Suprapubic skin (tissue), 4 donors: ENCODE results near the gene CDC37L1. TPM values are rescaled to one million over a fixed set of nuclear protein-coding genes. Genes with fewer than 3 reads are reported as not detected.

ENCODE experiments used
- DNase-seq, 2 donors: peaks; one replicate each; pipeline ENCODE4 v3.0.0-alpha.2; 2019; ENCODE audit warnings: low spot score in 2 of 2
- H3K27ac ChIP-seq: fragments of 200-600 bp; sonication (generic); one replicate; pipeline ENCODE4 v1.5.1; 2019
- H3K27me3 ChIP-seq: fragments of 200-600 bp; sonication (generic); one replicate; pipeline ENCODE4 v1.5.1; 2019
- H3K36me3 ChIP-seq: fragments of 200-600 bp; sonication (generic); one replicate; pipeline ENCODE4 v1.5.1; 2019
- H3K4me1 ChIP-seq: fragments of 200-600 bp; sonication (generic); one replicate; pipeline ENCODE4 v1.5.1; 2019
- H3K4me3 ChIP-seq: fragments of 200-600 bp; sonication (generic); one replicate; pipeline ENCODE4 v1.5.1; 2019; ENCODE audit warnings: mild to moderate bottlenecking
- H3K9me3 ChIP-seq: fragments of 200-600 bp; sonication (generic); one replicate; pipeline ENCODE4 v1.5.1; 2019
- CTCF ChIP-seq, 2 donors: fragments of 200-600 bp in 1 of 2; fragments of 450-650 bp in 1 of 2; sonication (generic) in 1 of 2; IDR thresholded peaks; one replicate each; pipeline ENCODE4 v1.5.1; 2016 to 2019; ENCODE audit warnings: antibody characterized with exemption in 2 of 2, mild to moderate bottlenecking in 1 of 2, moderate library complexity in 1 of 2
- EP300 ChIP-seq: sonication (generic); formaldehyde crosslinking; IDR thresholded peaks from one replicate; pipeline ENCODE4 v1.6.1; 2017; ENCODE audit warnings: antibody characterized with exemption
- POLR2A ChIP-seq, 2 donors: fragments of 450-650 bp; IDR thresholded peaks; one replicate each; pipeline ENCODE4 v1.6.1; 2017; ENCODE audit warnings: antibody characterized with exemption in 2 of 2, mild to moderate bottlenecking in 2 of 2, moderate library complexity in 2 of 2
- POLR2AphosphoS5 ChIP-seq, 3 donors: sonication (generic); formaldehyde crosslinking; IDR thresholded peaks; one replicate each; pipeline ENCODE4 v1.6.1; 2017; ENCODE audit warnings: antibody characterized with exemption in 3 of 3
- WGBS: methylation state at CpG from one replicate; pipeline ENCODE4 v1.1.5; 2018; 5-methylcytosine and 5-hydroxymethylcytosine counted together
- total RNA-seq, 4 donors: library from RNA; depleted of rRNA; stranded (reverse); fragments of >200 nt; gene quantifications; one replicate each; pipeline ENCODE4 v1.1.0, GENCODE V29; 2016

CDC37L1 gene
- total RNA-seq, 4 donors from 2014 or later: 17.3 to 26.1 (median 23.5) TPM

- Histone ChIP-seq H3K9me3 (no peaks in the 10 kb centered on the region), H3K27me3 (no peaks in the 10 kb centered on the region), H3K4me3 (no peak overlapping the region), H3K36me3 (no peaks in the 10 kb centered on the region), H3K27ac (no peak overlapping the region), H3K4me1 (no peaks in the 10 kb centered on the region)
- TF ChIP-seq POLR2AphosphoS5 (IDR thresholded peaks at IDR 0.05) (no peak), CTCF (IDR thresholded peaks at IDR 0.05) (no peak), EP300 (no peak), POLR2A (IDR thresholded peaks at IDR 0.05) (no peak)
- 65% methylated on average over 5 of the region's 5 CpGs for WGBS
- DNase-seq: no peak
These were observed 75.7 kb downstream of the CDC37L1 start for GRCh38 chr9:4755026-4755609.

- Histone ChIP-seq H3K4me1 (no peaks in the 10 kb centered on the region), H3K27me3 (no peaks in the 10 kb centered on the region), H3K9me3 (no peaks in the 10 kb centered on the region), H3K36me3 (no peaks in the 10 kb centered on the region), H3K4me3 (no peak overlapping the region), H3K27ac (no peak overlapping the region)
- DNase-seq: no peak
- TF ChIP-seq POLR2A (IDR thresholded peaks at IDR 0.05) (no peak), CTCF (IDR thresholded peaks at IDR 0.05) (no peak), EP300 (no peak), POLR2AphosphoS5 (IDR thresholded peaks at IDR 0.05) (no peak)
- WGBS: 85% methylated on average over 4 of the region's 4 CpGs
These were observed 77.1 kb downstream of the CDC37L1 start for GRCh38 chr9:4756420-4756819.

Other genes starting within 250 kb of the CDC37L1 start
- gene SLC1A1, start 189.1 kb upstream of the CDC37L1 start, total RNA-seq: 1 to 10 TPM; 1.0 to 2.4 (median 1.6) TPM
- 10 to 100 TPM in 3 of 4 donors, 1 to 10 TPM in 1; 8.4 to 15.1 (median 12.8) TPM for gene PLPP6, start 17.3 kb upstream of the CDC37L1 start, total RNA-seq
- gene SPATA6L, start 13.1 kb upstream of the CDC37L1 start, total RNA-seq: 10 to 100 TPM in 1 of 4 donors, 1 to 10 TPM in 3; 1.2 to 23.8 (median 3.4) TPM
- 10 to 100 TPM; 69.7 to 96.4 (median 78.6) TPM for gene AK3, start 61.6 kb downstream of the CDC37L1 start, total RNA-seq
- gene RCL1, start 113.4 kb downstream of the CDC37L1 start, total RNA-seq: 10 to 100 TPM; 44.7 to 75.7 (median 55.5) TPM